Brain pericyte (primary cell): ENCODE results near the gene RANBP1.
A peak's percentile ranks its signal among the peaks of the same experiment; 100 is the strongest.
"Not testable (repeated sequence)": the region's sequence is repeated elsewhere in the genome, so short reads cannot be mapped to it uniquely, and the experiment has no call there.

Source experiments
- DNase-seq: peaks from one replicate; pipeline ENCODE4 v3.0.0-alpha.2; 2012; ENCODE audit warnings: low read depth, low spot score

Gene RANBP1

DNA sequence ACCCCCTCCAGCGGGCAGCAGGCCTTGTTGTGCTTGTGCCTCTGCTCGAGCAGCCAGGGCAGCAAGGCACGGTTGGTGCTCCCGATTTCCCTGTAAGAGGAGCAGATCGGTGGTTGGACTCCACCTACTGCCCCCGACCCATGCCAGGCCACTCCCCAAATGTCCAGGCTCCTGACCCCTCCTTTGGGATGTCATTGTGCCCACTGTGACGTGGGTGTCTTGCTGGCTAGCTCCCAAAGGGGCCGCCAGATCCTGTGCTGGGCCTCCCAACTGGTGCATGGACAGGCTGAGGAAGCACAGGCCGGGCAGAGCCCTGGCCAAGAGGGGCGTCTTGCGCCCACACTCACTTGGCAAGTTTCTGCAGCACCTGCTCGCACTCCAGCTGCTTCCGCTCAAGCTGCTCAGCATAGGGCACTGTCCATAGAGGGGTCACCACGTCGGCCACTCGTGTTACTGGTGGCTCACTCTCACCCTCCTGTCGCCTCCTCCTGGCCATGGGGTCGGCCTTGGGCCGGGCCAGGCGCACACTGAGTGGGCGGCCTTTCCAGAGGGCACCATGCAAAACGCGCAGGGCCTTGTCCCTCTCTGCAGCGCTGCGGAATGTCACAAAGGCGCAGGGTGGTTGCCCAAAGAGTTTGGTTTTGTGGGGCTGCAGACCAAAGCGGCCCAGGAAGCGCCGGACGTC is at the start of gene RANBP1:
Gene RANBP1 (plus strand): TSS at position 414 of the 685 bp plus-strand sequence. CDS start 81 bp downstream, at position 495.
- no peak for DNase-seq

DNA sequence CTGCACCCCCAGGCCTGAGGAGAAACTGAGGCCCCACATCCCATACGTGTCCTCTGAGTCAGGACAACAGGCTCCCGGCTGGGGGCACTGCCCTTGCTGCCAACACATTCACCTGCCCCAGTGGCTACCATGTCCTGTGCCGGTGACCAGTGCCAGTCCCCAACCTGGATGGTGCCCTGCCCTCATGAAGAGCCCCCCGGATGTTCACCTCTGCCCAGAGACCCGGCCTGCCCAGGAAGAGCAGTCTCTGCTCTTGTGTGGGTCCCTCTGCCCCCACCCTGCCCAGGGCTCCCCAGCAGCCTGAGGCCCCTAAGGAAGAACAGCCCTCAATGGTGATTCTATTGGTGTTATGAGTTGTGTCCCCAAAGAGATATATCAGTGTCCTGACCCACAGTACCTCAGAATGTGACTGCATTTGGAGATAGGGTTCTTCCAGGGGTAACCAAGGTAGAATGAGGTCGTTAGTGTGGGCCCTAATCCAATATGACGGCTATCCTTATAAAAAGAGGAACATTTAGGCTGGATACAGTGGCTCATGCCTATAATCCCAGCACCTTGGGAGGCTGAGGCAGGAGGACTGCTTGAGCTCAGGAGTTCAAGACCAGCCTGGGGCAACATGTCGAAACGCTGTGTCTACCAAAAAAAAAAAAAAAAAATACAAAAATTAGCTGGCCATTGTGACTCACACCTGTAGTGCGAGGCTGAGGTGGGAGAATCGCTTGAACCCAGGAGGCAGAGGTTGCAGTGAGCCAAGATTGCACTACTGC is 49.1 kb upstream of the RANBP1 start:
- no peak for DNase-seq

DNA sequence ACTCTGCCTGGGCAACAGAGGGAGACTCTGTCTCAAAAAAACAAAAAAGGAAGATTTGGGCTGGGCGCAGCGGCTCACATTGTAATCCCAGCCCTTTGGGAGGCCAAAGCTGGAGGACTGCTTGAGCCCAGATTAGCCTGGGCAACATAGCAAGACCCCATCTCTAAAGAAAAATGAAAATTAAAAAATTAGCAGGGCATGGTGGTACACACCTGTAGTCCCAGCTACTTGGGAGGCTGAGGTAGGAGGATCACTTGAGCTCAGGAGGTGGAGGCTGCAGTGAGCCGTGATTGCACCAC is 48.6 kb upstream of the RANBP1 start:
- DNase-seq, result not testable (repeated sequence)

DNA sequence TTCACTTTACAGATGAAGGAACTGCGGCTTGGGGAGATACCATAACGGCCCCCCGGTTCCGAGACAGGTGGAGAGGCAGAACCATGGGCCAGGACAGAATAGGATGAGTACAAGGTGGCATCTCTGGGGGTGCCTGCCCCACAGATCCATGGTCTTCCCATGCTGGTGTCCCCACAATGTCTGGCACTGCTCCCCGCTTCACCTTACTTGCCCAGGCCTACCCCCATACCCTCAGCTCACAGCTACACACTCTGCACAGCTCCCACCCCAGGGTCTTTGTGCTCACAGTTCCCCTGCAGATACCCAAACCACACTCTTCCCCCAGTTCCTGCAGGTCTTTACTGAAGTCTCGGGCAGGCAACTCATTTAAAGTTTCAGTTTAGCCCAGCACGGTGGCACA is 47.3 kb upstream of the RANBP1 start:
- no peak for DNase-seq

DNA sequence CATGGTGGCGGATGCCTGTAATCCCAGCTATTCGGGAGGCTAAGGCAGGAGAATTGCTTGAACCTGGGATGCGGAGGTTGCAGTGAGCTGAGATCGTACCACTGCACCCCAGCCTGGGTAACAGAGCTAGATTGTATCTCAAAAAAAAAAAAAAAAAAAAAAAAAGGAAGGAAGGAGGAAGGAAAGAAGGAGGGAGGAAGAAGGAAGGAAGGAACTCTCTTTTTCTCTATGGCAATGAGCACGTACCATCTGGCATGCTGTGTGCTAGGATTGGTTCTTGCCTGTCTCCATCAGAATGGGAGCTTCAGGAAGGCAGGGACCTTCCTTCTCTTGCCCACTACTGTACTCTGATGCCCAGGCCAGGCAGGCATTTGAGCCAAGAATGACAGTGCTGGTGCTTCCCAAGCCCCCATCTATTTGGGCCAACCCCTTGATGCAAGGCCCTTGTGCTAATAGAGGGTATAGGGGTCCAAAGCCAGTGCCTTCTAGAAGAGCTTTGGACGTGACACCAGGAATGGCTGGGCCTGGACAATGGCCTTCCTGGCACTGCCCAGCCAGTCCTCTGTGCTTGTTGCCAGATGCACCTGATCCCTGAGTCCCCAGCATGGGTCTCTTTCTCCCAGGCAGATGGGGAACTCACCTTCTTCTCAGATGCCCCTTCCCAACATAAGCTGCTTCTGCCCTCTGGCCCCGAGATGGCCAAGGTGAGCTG is 46.4 kb upstream of the RANBP1 start:
- DNase-seq, result no peak

DNA sequence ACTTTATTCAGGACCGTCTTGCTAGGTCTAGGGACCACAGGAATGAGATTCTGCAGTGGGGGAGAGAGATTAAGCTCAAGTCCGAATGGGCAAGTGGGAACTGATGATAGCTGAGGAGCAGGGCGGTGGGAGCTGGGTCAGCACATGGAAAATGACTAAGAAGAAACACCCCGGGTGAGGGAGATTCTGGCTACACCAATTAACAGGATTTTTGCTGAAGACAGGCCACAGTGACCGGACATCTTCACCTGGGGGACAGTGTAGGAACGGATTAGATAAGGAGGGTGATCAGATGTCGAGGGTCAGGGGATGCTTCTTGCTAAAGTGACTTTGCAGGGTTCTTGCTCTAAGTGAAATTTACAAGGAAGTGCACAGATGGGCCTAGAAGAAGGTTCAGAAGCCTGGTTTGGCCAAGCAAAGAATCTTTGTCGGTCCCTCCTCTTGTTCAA is 44.4 kb upstream of the RANBP1 start:
- DNase-seq, result no peak

DNA sequence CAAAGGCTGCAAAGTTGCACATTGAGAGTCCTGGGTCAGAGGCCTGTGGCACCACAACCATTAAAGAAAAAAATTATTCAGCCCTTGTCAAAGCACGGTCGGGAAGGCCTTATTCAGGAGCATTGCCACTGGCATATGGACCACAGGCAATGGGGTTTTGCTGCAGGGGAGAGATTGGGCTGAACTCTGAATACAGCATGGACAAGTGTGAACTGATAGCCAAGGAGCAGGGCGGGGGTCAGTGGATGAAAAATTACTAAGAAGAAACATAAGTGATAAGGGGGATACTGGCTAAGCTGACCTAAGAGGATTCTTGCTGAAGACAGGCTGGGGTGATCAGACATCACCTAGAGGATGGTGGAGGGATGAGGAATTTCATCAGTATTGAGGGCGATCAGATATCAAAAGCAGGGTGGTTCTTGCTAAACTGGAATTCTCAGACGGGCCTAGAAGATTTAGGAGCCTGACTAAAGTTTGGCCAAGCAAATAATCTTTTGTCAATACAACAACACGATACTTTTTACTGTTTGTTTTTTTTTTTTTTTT is 39.2 kb upstream of the RANBP1 start:
- DNase-seq, result no peak

DNA sequence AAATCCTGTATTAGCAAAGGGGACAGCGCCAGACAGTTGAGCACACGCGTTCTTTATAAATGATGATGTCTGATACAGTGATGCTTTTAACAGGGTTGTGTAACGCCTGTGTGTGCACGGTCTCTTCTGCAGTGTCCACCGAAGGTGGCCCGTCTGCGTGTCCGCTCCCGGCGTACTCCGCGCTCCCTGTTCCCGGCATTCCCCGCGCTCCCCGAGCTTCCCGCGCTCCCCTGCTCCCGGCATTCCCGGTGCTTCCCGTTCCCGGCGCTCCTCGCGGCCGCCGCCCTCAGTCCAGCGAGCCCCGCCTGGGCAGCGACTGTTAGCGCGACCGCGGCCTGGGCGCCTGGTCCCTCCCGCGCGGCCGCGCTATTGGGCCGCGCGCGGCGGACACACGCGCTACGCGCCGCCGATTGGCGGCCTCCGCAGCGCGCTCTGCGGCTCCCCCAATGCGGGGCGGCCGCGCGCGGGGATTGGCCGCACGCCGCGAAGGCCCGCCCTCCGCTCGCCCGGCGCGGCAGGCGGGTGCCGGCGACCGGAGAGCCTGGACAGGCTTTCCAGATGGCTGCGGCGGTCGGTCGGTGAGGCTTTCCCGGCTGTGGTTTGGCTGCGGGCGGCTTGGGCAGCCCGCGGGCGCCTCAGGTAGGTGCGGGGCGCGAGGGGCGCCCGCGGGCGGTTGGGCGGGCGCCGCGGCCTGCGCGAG is 36.0 kb upstream of the RANBP1 start, which contains the start of gene DGCR8:
Gene DGCR8 (plus strand): TSS at position 497 of the 700 bp plus-strand sequence. CDS start 5,723 bp downstream, outside the sequence.
- peak; percentile 73 for DNase-seq

DNA sequence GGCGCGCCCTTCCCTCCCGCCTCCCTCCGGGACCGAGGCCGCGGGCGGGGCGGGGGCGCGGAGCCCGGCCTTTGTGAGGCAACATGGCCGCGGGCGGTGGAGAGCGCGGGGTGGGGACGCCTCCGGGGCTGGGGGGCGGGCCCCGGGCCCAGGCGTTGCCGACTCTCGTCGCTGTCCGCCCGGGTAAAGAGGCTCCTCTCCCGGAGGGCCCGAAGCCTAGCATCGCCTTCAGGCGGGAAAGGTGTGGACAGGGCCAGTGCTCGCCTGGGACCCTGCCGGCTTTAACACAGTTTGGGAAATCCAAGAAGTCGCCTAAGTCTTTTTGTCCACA is 35.5 kb upstream of the RANBP1 start:
- no peak for DNase-seq

DNA sequence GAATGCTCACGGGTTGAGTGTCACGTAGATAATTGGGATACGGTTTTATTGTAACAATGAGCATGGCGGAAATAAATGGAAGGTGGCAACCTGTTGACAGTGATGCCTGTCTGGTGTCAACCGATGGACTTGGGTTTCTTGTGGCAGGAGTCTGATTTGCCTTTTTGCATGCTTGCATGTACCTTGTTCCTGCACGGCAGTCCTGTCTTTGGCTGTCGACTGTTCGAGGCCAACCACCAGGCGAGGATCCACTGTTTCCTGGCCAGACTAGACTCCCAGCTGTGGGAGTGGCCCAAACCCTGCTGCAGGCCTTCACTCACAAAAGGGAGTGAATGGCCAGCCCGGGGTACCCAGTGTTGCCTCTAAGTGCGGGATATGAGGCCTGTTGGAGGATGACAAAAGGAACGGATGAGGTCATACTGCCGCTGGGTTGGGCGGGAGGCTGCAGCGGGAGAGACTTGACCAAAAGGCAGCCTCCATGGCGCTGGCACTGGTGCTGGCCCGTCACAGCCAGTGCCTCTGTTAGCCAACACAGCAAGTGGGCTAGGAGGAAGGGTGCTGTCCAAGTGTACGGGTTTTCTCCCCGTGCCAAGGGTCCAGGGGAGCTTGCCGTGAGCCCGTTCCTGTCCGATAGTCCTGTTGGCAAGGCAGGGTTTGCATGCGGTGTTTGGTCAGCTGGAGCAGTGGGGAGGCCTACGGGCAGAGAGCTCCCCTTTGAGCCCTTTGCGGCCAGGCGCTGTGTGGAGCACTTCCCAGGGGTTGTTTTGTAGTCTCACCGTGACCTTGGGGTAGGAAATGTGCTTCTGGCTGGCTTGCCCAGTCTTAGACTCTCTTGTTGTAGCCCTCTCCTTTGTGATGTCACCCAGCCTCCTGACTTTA is 34.9 kb upstream of the RANBP1 start:
- DNase-seq, result peak; percentile 51

DNA sequence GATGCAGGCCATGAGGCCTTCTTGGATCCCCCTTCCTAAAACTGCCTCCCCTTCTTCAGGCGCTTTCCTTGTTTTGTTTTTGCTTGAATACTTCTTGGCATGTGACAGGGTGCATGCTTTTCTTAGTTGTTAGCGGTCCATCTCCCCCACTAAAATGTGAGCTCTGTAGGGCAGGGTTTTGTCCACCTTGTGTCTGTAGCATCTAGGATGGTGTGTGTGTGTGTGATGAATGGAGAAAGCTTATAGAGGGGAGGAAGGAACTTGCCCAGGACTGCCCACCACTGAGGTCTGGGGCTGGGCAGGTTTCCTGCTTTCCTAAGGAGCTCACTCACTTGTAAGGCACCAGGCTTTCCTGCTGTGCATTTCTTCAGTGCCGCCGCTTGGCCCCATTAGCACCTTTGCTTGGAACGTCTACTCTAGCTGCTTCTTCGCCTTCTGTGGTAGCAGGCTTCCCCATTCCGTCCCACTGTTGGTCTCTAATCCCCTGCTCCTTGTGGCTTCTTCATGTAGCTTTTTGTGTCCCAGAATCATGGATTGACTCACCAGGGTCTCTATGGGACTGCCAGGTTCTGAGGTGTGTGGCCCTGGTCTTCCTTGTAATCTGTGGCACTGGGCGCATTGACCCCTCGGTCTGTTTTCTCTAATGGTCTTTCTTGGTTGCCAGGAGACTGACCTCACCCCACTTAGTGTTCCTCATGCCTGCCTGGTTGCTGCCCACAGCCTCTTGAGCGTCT is 32.6 kb upstream of the RANBP1 start:
- DNase-seq, result no peak

DNA sequence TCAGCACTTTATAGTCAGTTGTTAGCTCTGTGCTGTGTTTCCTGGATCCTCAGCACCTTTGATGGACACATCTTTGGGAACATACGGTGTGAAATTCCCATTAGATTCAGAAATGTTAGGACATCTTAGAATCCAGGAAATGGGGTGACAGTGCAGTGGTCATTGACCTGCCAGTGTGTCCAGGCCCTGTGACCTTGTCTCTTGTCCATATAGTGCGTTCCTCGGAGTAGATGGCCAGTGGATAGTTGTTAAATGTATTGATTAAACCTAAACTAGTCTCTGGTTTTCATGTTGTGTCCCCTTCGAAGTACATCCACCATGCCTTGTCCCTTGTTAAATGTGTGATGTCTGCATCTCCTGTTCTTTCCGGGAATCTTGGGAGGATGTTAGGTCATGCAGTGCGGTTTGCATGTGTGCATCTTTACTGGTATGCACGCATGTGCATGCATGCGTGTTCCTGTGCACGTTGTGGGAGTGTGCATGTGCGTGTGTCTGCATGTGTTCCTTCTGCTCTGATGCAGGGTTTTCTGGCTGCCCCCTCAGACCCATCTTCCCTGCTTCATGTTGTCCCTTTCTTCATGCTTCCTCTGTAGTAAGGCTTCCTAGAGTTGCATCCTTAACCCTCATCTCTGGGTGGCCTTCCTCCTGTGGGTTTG is 31.9 kb upstream of the RANBP1 start:
- no peak for DNase-seq

DNA sequence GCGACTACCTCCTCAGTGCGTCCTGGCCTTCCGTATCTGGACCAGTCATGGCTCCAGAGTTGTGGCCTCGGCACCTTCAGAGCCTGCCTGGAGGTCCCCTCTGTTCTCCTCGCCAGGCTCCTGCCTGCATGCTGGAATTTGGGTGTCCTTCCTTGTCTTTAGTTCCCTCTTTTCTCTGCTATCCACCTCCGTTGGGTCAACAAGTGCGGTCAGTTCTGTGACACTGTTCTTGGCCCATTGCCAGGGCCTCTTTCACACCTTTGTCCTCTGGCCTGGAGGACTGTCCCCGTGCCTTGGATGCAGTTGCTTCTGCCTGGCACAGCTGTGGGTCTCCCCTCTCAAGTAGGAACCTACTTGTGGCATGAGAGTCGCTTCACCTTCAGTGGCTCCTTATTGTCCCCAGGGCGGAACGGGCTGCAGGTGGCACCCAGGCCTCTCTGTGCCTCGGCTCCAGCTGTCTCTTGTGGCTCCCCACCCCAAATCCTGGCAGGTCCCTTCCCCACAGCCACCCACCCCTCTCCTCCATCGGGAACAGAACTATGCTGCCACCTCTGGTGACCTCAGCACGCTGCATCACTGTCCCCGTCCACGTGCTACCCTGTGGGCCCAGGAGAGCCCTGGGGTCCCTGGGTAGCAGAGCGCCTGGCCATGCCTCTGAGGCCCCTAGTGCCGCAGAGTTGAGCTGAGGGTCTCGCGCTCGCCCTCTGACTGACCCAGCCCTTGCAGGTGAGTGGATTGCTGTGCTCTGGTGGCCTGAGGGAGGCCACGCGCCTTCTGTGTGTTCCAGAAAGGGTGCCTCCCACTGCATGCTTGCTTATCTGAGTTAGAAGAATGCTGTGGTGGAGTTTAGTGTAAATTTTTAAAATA is 31.1 kb upstream of the RANBP1 start:
- no peak for DNase-seq

DNA sequence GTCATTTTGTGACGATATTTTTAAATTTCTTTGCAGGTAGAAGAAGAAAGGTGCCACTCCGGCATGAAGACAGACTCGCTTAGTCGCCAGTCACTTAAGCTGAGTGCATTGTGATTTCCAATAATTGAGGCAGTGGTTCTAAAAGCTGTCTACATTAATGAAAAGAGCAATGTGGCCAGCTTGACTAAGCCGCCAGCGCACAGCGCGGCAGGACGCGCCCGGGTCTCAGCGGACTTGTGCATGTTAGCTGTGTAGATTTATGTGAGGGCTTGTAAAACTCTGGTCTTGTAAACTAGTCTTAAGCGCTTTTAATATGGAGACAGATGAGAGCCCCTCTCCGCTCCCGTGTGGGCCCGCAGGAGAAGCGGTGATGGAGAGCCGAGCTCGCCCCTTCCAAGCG is 30.3 kb upstream of the RANBP1 start:
- no peak for DNase-seq

DNA sequence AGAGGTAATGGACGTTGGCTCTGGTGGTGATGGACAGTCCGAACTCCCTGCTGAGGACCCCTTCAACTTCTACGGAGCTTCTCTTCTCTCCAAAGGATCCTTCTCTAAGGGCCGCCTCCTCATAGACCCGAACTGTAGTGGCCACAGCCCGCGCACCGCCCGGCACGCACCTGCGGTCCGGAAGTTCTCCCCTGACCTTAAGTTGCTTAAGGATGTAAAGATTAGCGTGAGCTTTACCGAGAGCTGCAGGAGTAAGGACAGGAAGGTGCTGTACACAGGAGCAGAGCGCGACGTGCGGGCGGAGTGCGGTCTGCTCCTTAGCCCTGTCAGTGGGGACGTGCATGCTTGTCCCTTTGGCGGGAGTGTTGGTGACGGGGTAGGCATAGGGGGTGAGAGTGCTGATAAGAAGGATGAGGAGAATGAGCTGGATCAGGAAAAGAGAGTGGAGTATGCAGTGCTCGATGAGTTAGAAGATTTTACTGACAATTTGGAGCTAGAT is 29.8 kb upstream of the RANBP1 start:
- DNase-seq, result no peak

DNA sequence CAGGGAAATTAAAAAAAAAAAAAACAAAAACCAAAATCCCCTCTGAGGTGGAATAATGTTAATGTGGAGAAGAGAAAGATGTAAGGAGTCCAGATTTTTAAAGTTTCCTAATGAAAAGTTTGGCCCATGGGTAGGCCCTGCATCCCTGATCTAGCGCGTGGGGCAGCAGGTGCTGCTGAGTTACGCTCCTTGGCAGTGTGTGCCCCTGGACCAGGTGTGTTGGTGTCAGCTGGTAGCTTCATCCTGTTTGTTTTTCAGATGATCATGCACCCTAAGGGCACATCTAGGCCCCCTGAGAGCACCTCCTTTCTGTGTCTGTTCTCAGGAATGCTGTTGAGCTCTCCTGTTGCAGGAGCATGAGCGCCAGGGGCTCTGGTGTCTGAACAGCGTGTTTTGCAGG is 29.1 kb upstream of the RANBP1 start:
- DNase-seq, result no peak

DNA sequence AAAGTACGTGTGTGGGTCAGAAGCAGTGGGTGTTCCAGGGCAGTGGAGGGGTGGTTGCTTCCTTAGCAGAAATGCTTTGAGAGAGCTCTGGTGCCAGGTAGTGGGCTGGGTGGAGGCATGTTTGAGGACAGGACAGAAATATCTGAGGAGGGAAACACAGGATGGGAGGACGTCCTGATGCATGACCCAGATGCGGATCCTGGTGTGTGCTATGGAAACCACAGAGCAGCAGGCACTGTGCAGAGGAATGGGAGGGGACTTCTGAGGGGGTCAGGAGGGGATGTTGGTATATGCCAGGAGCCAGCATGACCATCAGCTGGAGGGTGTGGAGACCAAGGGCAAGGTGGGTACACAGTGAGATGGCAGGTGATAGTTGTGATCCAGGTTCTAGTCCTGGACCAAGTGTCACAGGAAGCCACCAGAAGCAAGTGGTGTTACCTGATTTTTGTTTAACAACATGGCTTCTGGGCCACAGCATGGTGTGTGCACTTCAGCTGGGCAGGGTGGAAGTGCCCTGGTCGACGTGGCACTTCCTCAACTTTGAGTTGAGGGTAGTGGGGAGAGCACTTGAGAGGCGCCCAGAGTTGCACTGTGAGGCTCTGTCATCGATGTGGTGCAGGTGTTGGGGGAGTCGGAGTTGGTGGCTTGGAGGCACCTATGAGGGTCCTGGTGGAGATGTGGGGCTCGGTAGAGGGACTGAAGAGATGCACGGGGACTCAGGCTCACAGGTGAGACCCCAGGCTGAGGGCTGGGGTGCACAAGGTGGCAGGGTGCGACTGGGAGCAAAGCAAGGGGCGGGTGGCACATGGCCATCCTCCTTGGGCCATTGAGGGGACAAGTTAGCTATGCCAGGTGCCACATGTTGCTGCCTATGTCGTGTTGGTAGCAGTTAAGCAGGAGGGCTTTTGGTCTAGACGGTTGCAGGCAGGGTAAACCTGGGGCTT is 28.3 kb upstream of the RANBP1 start:
- DNase-seq, result no peak
